ENCODE results near the gene TMEM245. TPM values are rescaled to one million over a fixed set of nuclear protein-coding genes. Genes with fewer than 3 reads are reported as not detected.

TMEM245 gene
- total and polyA plus RNA-seq, 2 of the 13 experiments (the other 11 are each of a cell fraction or from before 2014, with no cell fraction given), result 53.5 to 55.4 TPM

DNA sequence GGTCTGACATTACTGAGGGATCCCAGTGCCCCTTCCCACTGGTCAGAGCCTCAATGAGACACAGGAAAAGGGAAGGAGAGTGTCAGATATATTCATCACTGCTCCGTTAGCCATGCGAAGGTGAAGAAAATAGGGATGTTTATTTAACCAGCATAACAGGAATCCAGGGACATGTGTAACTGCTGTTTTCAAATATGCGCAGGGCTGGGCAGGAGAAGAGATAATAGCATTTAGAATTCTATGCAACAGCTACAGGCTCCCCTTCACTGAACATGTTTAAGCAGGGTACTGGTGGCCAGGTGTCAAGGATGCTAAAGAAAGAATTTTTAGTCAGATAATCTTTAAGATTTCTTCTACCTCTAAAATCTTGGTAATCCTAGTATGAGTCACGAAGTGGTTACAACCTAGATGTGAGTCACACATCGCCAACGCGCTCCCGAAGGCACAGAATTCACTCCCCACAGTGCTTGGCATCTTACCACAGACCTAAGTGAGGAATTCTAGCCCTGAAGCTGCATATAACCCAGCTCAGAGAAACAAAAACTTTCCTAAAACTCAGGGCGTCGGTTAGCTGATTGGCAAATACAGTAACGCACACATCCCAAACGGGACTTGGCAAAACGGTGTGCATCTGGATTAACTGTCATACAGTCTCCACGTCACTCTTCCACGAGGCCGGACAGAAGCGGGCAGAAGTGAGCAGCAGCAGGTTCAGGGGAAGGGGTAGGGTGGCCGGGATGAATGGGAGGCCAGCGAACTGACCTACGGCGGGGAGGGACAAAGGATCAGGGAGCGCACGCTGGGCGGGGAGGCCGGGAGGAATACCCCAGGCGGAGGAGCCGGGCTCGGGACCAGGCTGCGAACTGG is 107.5 kb downstream of the TMEM245 start (continued):
- TF ChIP-seq ZC3H13 (CRISPR knock-in tag; IDR thresholded peaks at IDR 0.05), result 0 out of 2 replicates have a peak, but pooled peaks have one; percentile 48
- TF ChIP-seq SETDB1 (CRISPR knock-in tag; IDR thresholded peaks at IDR 0.05; ENCODE audit: borderline replicate concordance), result no peak
- TF ChIP-seq BORCS8-MEF2B (CRISPR knock-in tag; IDR thresholded peaks at IDR 0.05), result no peak
- TF ChIP-seq ZNF501 (CRISPR knock-in tag; IDR thresholded peaks at IDR 0.05), result no peak
- TF ChIP-seq, protein P1, sequence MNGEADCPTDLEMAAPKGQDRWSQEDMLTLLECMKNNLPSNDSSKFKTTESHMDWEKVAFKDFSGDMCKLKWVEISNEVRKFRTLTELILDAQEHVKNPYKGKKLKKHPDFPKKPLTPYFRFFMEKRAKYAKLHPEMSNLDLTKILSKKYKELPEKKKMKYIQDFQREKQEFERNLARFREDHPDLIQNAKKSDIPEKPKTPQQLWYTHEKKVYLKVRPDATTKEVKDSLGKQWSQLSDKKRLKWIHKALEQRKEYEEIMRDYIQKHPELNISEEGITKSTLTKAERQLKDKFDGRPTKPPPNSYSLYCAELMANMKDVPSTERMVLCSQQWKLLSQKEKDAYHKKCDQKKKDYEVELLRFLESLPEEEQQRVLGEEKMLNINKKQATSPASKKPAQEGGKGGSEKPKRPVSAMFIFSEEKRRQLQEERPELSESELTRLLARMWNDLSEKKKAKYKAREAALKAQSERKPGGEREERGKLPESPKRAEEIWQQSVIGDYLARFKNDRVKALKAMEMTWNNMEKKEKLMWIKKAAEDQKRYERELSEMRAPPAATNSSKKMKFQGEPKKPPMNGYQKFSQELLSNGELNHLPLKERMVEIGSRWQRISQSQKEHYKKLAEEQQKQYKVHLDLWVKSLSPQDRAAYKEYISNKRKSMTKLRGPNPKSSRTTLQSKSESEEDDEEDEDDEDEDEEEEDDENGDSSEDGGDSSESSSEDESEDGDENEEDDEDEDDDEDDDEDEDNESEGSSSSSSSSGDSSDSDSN (CRISPR knock-in tag; IDR thresholded peaks at IDR 0.05), result no peak
- no peak for TF ChIP-seq RBM22 (optimal IDR thresholded peaks at IDR 0.05; ENCODE audit: low read length)
- no peak for TF ChIP-seq SYNCRIP (IDR thresholded peaks at IDR 0.05; ENCODE audit: insufficient read depth, low read depth, low read length)
- no peak for TF ChIP-seq HNRNPK (IDR thresholded peaks at IDR 0.05; ENCODE audit: low read depth, low read length, poor library complexity, severe bottlenecking)
- TF ChIP-seq, protein P2, sequence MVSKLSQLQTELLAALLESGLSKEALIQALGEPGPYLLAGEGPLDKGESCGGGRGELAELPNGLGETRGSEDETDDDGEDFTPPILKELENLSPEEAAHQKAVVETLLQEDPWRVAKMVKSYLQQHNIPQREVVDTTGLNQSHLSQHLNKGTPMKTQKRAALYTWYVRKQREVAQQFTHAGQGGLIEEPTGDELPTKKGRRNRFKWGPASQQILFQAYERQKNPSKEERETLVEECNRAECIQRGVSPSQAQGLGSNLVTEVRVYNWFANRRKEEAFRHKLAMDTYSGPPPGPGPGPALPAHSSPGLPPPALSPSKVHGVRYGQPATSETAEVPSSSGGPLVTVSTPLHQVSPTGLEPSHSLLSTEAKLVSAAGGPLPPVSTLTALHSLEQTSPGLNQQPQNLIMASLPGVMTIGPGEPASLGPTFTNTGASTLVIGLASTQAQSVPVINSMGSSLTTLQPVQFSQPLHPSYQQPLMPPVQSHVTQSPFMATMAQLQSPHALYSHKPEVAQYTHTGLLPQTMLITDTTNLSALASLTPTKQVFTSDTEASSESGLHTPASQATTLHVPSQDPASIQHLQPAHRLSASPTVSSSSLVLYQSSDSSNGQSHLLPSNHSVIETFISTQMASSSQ (IDR thresholded peaks at IDR 0.05; ENCODE audit: low read depth), result no peak
- TF ChIP-seq, protein P2 (CRISPR knock-in tag; IDR thresholded peaks at IDR 0.05; ENCODE audit: borderline replicate concordance), result no peak
- TF ChIP-seq, protein P3, sequence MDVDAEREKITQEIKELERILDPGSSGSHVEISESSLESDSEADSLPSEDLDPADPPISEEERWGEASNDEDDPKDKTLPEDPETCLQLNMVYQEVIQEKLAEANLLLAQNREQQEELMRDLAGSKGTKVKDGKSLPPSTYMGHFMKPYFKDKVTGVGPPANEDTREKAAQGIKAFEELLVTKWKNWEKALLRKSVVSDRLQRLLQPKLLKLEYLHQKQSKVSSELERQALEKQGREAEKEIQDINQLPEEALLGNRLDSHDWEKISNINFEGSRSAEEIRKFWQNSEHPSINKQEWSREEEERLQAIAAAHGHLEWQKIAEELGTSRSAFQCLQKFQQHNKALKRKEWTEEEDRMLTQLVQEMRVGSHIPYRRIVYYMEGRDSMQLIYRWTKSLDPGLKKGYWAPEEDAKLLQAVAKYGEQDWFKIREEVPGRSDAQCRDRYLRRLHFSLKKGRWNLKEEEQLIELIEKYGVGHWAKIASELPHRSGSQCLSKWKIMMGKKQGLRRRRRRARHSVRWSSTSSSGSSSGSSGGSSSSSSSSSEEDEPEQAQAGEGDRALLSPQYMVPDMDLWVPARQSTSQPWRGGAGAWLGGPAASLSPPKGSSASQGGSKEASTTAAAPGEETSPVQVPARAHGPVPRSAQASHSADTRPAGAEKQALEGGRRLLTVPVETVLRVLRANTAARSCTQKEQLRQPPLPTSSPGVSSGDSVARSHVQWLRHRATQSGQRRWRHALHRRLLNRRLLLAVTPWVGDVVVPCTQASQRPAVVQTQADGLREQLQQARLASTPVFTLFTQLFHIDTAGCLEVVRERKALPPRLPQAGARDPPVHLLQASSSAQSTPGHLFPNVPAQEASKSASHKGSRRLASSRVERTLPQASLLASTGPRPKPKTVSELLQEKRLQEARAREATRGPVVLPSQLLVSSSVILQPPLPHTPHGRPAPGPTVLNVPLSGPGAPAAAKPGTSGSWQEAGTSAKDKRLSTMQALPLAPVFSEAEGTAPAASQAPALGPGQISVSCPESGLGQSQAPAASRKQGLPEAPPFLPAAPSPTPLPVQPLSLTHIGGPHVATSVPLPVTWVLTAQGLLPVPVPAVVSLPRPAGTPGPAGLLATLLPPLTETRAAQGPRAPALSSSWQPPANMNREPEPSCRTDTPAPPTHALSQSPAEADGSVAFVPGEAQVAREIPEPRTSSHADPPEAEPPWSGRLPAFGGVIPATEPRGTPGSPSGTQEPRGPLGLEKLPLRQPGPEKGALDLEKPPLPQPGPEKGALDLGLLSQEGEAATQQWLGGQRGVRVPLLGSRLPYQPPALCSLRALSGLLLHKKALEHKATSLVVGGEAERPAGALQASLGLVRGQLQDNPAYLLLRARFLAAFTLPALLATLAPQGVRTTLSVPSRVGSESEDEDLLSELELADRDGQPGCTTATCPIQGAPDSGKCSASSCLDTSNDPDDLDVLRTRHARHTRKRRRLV (CRISPR knock-in tag; IDR thresholded peaks at IDR 0.05), result no peak
- no peak for TF ChIP-seq FOXO1 (CRISPR knock-in tag; IDR thresholded peaks at IDR 0.05)
- TF ChIP-seq, protein P4, sequence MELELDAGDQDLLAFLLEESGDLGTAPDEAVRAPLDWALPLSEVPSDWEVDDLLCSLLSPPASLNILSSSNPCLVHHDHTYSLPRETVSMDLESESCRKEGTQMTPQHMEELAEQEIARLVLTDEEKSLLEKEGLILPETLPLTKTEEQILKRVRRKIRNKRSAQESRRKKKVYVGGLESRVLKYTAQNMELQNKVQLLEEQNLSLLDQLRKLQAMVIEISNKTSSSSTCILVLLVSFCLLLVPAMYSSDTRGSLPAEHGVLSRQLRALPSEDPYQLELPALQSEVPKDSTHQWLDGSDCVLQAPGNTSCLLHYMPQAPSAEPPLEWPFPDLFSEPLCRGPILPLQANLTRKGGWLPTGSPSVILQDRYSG (CRISPR knock-in tag; IDR thresholded peaks at IDR 0.05), result no peak
- no peak for TF ChIP-seq PAWR (CRISPR knock-in tag; IDR thresholded peaks at IDR 0.05; ENCODE audit: borderline replicate concordance)
- no peak for TF ChIP-seq ZNF570 (CRISPR knock-in tag; IDR thresholded peaks at IDR 0.05; ENCODE audit: borderline replicate concordance)

Data from HepG2 (cell line).